ENCODE measurements around the gene NT5DC1. TPM values are rescaled to one million over a fixed set of nuclear protein-coding genes. Genes with fewer than 3 reads are reported as not detected.

The NT5DC1 gene
- polyA plus RNA-seq, 2 of the 4 experiments (the other 2 are of a cell fraction), result 26.9 to 31.5 TPM

DNA sequence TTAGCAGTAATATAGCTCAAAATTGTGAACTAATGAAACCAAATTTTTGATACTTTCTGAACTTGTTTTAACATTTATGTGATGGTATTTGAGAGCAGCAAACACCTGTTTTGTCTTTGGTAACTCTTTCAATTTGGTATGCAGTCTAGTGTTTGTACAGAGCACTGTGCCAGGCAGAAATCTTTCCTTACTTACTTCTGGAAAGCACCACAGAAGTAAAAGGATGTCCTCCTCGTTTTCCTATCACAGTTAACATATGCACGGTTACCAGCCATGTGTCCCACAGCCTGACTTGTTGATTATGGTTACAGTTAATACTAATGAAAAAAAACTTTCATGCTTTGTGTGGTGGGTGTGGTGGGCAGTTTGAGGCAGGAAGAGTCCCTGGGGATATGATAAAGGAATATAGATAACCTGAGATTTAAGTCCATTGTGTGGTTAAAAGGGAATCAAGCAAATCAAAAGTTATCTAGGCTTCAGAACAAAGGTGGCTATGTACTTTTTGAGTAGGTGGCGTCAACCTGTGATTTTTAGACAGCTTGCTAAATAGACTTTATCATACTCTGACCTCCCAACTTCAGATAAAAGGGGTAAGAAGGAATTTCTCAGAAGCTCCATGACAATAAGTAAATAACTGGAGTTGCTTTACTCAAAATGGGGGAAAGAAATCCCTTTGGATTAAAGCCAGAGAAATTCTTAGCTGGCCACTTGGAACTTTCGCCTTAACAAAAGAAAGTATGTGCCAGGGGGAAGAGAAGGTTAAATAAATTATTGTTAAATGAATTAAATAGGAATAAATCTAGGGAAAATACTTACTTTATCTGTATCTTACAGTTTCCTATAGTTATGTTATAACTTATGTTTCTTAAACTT lies 45.4 kb downstream of the NT5DC1 start:
- WGBS (ENCODE audit: missing lambda C conversion rate), result 86% methylated on average over 4 of the region's 4 CpGs

DNA sequence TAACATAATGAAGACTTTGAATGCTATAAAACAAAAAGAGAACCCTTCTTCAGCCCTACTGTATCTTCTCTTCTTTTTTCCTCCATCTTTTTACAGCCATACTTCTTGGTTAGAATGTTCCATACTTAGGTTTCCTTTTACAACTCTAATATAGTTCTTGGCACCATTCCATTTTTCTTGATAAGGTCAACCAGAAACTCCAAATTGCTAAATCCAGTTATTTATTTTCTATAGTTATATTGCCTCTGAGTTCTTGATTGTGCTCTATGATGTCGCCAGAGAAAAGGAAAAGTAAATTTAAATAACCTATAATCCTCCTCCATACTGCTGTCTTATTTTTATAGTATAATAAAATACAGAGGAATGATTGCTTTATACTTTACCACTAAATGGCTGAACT lies 52.0 kb downstream of the NT5DC1 start:
- H3K4me2 ChIP-seq, result no peak overlapping the region
- no peak for FAIRE-seq
- no peak for ATAC-seq
- no peak for TF ChIP-seq EHF (CRISPR knock-in tag; IDR thresholded peaks at IDR 0.05)
- TF ChIP-seq ZNF302 (CRISPR knock-in tag; IDR thresholded peaks at IDR 0.05), result no peak
- no peak for TF ChIP-seq RFX5 (IDR thresholded peaks at IDR 0.05)
- TF ChIP-seq JUN (IDR thresholded peaks at IDR 0.05), result no peak
- TF ChIP-seq, protein P1, sequence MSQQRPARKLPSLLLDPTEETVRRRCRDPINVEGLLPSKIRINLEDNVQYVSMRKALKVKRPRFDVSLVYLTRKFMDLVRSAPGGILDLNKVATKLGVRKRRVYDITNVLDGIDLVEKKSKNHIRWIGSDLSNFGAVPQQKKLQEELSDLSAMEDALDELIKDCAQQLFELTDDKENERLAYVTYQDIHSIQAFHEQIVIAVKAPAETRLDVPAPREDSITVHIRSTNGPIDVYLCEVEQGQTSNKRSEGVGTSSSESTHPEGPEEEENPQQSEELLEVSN (IDR thresholded peaks at IDR 0.05; ENCODE audit: borderline replicate concordance, low read depth), result no peak
- no peak for TF ChIP-seq FOSL2 (IDR thresholded peaks at IDR 0.05)
- TF ChIP-seq FOSL2 (CRISPR knock-in tag; IDR thresholded peaks at IDR 0.05), result no peak
- no peak for TF ChIP-seq FOXS1 (CRISPR knock-in tag; IDR thresholded peaks at IDR 0.05)
- 75% methylated on average over 1 of the region's 1 CpG for WGBS (ENCODE audit: missing lambda C conversion rate)
- no peaks in the 10 kb centered on the region for H3K4me1 ChIP-seq
- no peak overlapping the region for H3K4me3 ChIP-seq
- H3K9me3 ChIP-seq, result no peaks in the 10 kb centered on the region
- DNase-seq (ENCODE audit: low read depth in 1 of 2, low spot score in 1 of 2), result no peak
- H3K27ac ChIP-seq, result no peak overlapping the region
- ChIA-PET CTCF (no interaction called here), POLR2A (no interaction called here)

More for the DNA sequence above, 45.4 kb downstream of the NT5DC1 start:
- no peak for FAIRE-seq
- H3K4me1 ChIP-seq, result no peaks in the 10 kb centered on the region
- no peak overlapping the region for H3K27ac ChIP-seq
- ChIA-PET POLR2A (no interaction called here), CTCF (no interaction called here)
- no peak overlapping the region for H3K4me2 ChIP-seq
- H3K4me3 ChIP-seq, result no peak overlapping the region
- ATAC-seq, result no peak
- TF ChIP-seq RCOR1 (IDR thresholded peaks at IDR 0.05; ENCODE audit: low read depth, low read length), result no peak
- TF ChIP-seq ZNF302 (CRISPR knock-in tag; IDR thresholded peaks at IDR 0.05), result no peak
- no peak for TF ChIP-seq CEBPB (IDR thresholded peaks at IDR 0.05)
- TF ChIP-seq, protein P2, sequence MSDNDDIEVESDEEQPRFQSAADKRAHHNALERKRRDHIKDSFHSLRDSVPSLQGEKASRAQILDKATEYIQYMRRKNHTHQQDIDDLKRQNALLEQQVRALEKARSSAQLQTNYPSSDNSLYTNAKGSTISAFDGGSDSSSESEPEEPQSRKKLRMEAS (IDR thresholded peaks at IDR 0.05), result no peak
- TF ChIP-seq CHD2 (IDR thresholded peaks at IDR 0.05; ENCODE audit: low read length, partially characterized antibody), result no peak
- TF ChIP-seq, protein P3, sequence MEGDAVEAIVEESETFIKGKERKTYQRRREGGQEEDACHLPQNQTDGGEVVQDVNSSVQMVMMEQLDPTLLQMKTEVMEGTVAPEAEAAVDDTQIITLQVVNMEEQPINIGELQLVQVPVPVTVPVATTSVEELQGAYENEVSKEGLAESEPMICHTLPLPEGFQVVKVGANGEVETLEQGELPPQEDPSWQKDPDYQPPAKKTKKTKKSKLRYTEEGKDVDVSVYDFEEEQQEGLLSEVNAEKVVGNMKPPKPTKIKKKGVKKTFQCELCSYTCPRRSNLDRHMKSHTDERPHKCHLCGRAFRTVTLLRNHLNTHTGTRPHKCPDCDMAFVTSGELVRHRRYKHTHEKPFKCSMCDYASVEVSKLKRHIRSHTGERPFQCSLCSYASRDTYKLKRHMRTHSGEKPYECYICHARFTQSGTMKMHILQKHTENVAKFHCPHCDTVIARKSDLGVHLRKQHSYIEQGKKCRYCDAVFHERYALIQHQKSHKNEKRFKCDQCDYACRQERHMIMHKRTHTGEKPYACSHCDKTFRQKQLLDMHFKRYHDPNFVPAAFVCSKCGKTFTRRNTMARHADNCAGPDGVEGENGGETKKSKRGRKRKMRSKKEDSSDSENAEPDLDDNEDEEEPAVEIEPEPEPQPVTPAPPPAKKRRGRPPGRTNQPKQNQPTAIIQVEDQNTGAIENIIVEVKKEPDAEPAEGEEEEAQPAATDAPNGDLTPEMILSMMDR (IDR thresholded peaks at IDR 0.05), result no peak
- TF ChIP-seq, protein P4, sequence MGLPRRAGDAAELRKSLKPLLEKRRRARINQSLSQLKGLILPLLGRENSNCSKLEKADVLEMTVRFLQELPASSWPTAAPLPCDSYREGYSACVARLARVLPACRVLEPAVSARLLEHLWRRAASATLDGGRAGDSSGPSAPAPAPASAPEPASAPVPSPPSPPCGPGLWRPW (IDR thresholded peaks at IDR 0.05), result no peak
- TF ChIP-seq FOXS1 (CRISPR knock-in tag; IDR thresholded peaks at IDR 0.05), result no peak
- no peak for TF ChIP-seq BHLHE40 (IDR thresholded peaks at IDR 0.05; ENCODE audit: low read depth, low read length)
- no peak for TF ChIP-seq CBX8 (IDR thresholded peaks at IDR 0.05)
- no peak for TF ChIP-seq HEYL (CRISPR knock-in tag; IDR thresholded peaks at IDR 0.05)
- TF ChIP-seq FOSB (CRISPR knock-in tag; IDR thresholded peaks at IDR 0.05), result no peak
- no peak for DNase-seq (ENCODE audit: low read depth in 1 of 2, low spot score in 1 of 2)
- no peaks in the 10 kb centered on the region for H3K9me3 ChIP-seq

DNA sequence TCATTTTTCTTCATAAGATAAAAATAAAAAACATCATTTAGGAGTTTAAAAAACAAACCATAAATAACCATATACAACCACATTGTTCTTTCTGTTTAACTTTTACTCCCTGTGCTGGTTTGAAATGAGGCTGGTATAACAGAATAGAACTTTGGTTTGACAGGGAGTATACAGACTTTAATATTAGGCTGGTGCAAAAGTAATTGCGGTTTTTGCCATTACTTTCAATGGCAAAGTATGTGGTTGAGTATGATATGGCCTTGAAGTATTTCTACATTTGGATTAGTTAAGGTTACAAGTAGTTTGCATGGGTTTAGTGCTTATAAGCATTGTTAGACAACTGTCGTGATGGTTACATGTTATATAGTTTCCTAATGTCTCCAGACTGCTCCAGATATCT lies 54.2 kb downstream of the NT5DC1 start:
- H3K27ac ChIP-seq, result no peak overlapping the region
- H3K4me2 ChIP-seq, result no peak overlapping the region
- FAIRE-seq (no peak), ATAC-seq (no peak), DNase-seq (ENCODE audit: low read depth in 1 of 2, low spot score in 1 of 2) (no peak)
- H3K4me3 ChIP-seq, result no peak overlapping the region
- no peaks in the 10 kb centered on the region for H3K9me3 ChIP-seq
- ChIA-PET POLR2A (no interaction called here), CTCF (no interaction called here)
- 93% methylated on average over 2 of the region's 2 CpGs for WGBS (ENCODE audit: missing lambda C conversion rate)
- TF ChIP-seq EHMT2 (IDR thresholded peaks at IDR 0.05; ENCODE audit: low read depth) (no peak), ZSCAN20 (CRISPR knock-in tag; IDR thresholded peaks at IDR 0.05) (no peak), CBX8 (IDR thresholded peaks at IDR 0.05) (no peak), CBX2 (IDR thresholded peaks at IDR 0.05; ENCODE audit: borderline replicate concordance, low read depth) (no peak)
- TF ChIP-seq, protein P4 (IDR thresholded peaks at IDR 0.05), result no peak
- TF ChIP-seq, protein P1 (IDR thresholded peaks at IDR 0.05; ENCODE audit: borderline replicate concordance, low read depth), result no peak
- peaks cover 11% of the 10 kb centered on the region; the same call in 2 of the 3 replicates for H3K4me1 ChIP-seq

Measured in A549 (cell line).